VCaP (cell line): ENCODE measurements around the gene GIMAP5.

Source experiments
- H3K27ac ChIP-seq: fragments of 450-650 bp; 2 replicates; pipeline ENCODE4 v1.5.1; 2017
- CTCF ChIP-seq: fragments of 450-650 bp; conservative IDR thresholded peaks from 2 replicates; pipeline ENCODE4 v1.5.1; 2017; ENCODE audit warnings: mild to moderate bottlenecking, moderate library complexity

GIMAP5 gene

GRCh38 chr7:150716939-150717338 is 20.3 kb upstream of the GIMAP5 start:
- H3K27ac ChIP-seq: no peak overlapping the region
- no peak for TF ChIP-seq CTCF

- TF ChIP-seq CTCF: no peak
- H3K27ac ChIP-seq: no peak overlapping the region
These were observed 19.3 kb upstream of the GIMAP5 start for GRCh38 chr7:150717814-150718420.

GRCh38 chr7:150719436-150719835 is 17.8 kb upstream of the GIMAP5 start:
- TF ChIP-seq CTCF: no peak
- H3K27ac ChIP-seq: no peak overlapping the region

- no peak for TF ChIP-seq CTCF
- no peak overlapping the region for H3K27ac ChIP-seq
These were observed 17.0 kb upstream of the GIMAP5 start for GRCh38 chr7:150719960-150720891.

- TF ChIP-seq CTCF: no peak
- H3K27ac ChIP-seq: no peak overlapping the region
These were observed 15.2 kb upstream of the GIMAP5 start for GRCh38 chr7:150721970-150722373.

GRCh38 chr7:150722431-150722931 is 14.7 kb upstream of the GIMAP5 start:
- no peak for TF ChIP-seq CTCF
- no peak overlapping the region for H3K27ac ChIP-seq

- no peak overlapping the region for H3K27ac ChIP-seq
- TF ChIP-seq CTCF: no peak
These were observed 13.8 kb upstream of the GIMAP5 start for GRCh38 chr7:150723467-150723866.
